ENCODE results near the gene FTO. TPM values are rescaled to one million over a fixed set of nuclear protein-coding genes. Genes with fewer than 3 reads are reported as not detected.
A peak's percentile ranks its signal among the peaks of the same experiment; 100 is the strongest.

Gene FTO
- total RNA-seq, 1 donor from 2014 or later: 97.8 TPM

GRCh38 chr16:53848950-53849349 lies 145.0 kb downstream of the FTO start:
- DNase-seq (ENCODE audit: low spot score in 2 of 2) (no peak), FAIRE-seq (no peak)

GRCh38 chr16:53849585-53849984 lies 145.6 kb downstream of the FTO start:
- FAIRE-seq (no peak), DNase-seq (ENCODE audit: low spot score in 2 of 2) (no peak)

DNA sequence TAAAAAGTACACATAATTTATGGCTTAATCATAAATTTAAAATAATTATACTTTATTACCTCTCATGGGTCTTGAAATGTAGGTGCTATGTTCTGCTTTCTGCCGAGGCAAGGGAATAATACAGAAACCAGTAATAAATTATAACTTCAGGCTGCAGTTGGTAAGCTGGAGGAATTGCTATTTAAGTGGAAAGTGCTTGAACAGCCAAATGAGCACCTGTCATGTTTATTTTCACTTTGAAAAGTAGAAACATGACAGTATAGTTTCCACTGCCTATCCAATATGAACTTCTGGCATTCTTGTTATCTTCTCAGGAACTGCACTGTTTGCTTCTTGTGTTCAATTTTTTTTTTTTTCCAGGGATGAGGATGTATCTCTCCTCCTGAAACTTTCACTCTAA lies 146.0 kb downstream of the FTO start:
- DNase-seq (ENCODE audit: low spot score in 2 of 2) (no peak), FAIRE-seq (no peak)

DNA sequence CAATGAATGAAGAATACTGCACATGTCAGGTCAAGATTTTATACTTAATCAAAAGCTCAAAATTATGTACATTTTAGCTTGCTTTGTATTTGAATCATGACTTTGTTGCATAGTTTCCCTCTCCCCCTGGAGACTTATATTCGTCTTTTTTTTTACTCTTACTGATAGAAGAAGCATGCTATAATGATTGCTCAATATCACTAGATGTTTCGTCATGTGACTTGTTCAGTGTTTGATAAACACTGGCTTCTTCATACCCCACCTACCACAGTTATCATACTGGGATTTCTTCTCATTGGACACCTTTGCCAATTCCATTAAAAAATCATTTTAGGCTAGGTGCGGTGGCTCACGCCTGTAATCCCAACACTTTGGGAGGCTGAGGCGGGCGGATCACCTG lies 148.7 kb downstream of the FTO start:
- FAIRE-seq (no peak), DNase-seq (ENCODE audit: low spot score in 2 of 2) (no peak)

- FAIRE-seq: no peak
- no peak for DNase-seq (ENCODE audit: low spot score in 2 of 2)
These were observed 151.1 kb downstream of the FTO start for GRCh38 chr16:53855056-53855455.

- FAIRE-seq (no peak), DNase-seq (ENCODE audit: low spot score in 2 of 2) (no peak)
These were observed 151.6 kb downstream of the FTO start for GRCh38 chr16:53855511-53855910.

- no peak for DNase-seq (ENCODE audit: low spot score in 2 of 2)
- no peak for FAIRE-seq
These were observed 156.1 kb downstream of the FTO start for GRCh38 chr16:53859995-53860540.

DNA sequence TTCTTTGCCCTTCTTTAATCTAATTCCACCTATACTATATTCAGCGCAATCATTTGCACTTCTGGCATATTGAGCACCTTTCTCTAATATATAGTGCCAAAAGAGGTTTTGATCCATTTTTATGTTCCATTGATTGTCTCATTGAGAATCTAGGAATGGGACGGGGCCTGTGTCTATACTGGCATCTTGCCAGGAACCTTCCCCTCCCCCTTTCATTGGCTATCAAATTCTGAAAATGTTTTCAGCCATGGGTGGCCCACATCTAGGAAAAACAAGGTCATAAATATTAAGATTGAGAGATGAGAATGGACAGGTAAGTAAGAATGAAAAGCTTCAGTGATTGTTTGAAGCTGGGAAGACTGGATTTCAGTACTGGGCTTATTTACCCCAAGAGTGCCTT lies 159.9 kb downstream of the FTO start:
- no peak for DNase-seq (ENCODE audit: low spot score in 2 of 2)

DNA sequence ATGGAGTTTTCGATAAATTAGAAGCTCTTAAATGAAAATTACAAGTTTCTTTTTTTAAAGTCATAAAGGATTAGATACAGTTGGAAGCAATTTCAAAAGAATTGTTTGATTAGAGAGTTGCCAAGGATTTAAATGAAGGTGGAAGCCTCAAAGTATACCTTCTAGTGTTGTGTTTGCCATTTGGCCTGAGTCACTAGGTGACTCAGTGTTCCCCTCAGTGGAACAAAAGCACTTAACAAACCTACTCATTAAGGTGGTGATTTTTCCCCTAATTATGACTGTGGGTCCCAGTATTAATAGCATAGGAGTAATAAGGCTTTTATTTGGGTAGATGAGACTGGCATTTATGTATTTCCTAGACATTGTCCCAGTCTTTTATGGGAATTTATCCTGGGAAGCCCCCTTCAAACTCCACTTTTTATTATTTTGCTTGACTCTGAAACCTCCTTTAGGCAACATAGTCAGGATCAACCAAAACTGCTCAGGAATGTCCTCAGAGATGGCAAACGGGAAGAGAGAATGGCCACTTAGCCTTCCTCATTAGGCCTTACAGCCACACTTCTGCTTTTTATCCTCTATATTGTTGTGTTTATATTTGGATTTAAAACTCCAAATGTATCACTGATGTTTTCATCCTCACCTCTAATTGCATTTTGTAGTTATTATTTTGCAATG lies 161.0 kb downstream of the FTO start:
- DNase-seq (ENCODE audit: low spot score in 2 of 2): no peak
- no peak for FAIRE-seq

More for the DNA sequence above, 159.9 kb downstream of the FTO start:
- FAIRE-seq: no peak

- peak in 1 of 2 donors; percentile 15 for DNase-seq (ENCODE audit: low spot score in 2 of 2)
- no peak for FAIRE-seq
These were observed 161.5 kb downstream of the FTO start for GRCh38 chr16:53865494-53865863.

- DNase-seq (ENCODE audit: low spot score in 2 of 2) (no peak), FAIRE-seq (no peak)
These were observed 162.6 kb downstream of the FTO start for GRCh38 chr16:53866520-53866919.

- FAIRE-seq (no peak), DNase-seq (ENCODE audit: low spot score in 2 of 2) (no peak)
These were observed 166.9 kb downstream of the FTO start for GRCh38 chr16:53870831-53871230.

DNA sequence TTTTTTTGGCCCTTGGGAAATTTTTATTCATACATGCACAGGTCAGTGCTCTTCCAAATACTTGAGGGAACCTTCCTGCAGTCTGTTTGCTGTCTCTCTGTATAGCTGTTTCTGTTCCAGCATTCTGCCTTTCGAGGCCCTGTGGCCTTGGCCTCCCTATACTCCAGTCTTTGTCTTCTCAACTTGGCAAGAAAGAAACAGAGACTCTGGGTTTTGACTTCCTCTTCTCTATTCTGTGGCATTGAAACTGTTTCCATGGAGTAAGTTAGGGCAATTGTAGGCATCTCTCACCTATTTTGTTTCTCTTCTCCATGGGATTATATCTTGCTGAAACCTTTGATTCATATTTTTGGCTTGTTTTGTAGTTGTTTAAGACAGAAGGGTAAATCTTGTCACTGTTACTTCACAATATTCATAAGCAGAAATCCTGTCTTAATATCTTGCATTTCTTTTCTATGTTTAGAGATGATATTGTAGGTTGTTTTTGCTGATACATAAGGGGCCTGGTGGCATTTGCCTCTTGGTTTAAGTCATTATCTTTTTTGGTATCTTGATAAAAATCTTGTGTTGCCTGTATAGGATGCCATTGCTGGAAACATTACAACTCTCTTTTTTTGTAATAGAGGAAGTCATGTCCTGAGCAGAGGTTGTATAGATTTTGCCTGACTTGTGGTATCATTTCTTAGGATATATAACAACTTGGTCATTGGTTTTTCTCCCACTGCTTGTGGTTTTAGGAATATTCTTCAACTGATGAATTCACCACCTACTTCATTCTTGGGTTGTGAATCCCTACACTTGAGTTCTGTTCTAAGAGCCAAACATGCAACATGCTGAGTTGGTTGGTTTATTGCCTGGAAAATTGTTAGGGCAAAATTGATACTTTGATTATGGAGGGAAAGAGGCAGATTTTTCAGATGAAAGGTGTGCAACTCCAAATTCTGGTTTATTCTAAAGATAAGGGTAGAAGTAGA lies 168.6 kb downstream of the FTO start:
- FAIRE-seq (no peak), DNase-seq (ENCODE audit: low spot score in 2 of 2) (no peak)

DNA sequence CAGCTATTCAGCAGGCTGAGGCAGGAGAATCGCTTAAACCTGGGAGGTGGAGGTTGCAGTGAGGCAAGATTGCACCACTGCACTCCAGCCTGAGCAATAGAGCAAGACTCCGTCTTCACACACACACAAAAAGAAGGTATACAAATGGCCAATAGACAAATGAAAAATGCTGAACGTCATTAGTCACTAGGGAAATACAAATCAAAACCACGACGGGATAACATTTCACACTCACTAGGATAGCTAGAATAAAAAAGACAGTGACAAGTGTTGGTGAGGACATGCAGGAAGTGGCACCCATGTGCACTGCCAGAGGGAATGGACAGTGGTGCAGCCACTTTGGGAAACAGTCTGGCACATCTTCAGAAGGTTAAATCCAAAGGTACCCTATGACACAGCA lies 172.9 kb downstream of the FTO start:
- no peak for DNase-seq (ENCODE audit: low spot score in 2 of 2)
- no peak for FAIRE-seq

- DNase-seq (ENCODE audit: low spot score in 2 of 2): no peak
- no peak for FAIRE-seq
These were observed 174.3 kb downstream of the FTO start for GRCh38 chr16:53878216-53878615.

- FAIRE-seq (no peak), DNase-seq (ENCODE audit: low spot score in 2 of 2) (no peak)
These were observed 177.4 kb downstream of the FTO start for GRCh38 chr16:53881371-53881770.

DNA sequence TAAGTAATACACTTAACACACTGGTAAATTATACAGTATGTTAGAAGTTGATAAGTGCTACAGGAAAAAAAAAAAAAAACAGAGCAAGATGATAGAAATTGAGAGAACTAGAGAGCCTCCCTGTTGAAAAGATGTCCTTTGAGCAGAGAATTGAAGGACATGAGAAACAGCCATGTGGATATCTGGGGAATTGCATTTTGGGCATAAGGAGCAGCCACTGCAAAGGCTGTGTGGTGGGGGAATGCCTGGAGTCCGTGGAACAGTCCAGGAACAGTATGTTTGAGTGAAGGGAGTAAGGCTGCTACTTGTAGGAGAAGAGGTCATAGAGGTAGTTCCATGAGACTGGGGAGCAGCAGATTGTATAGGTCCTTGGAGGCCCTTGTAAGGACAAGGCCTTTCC lies 178.4 kb downstream of the FTO start:
- no peak for FAIRE-seq

DNA sequence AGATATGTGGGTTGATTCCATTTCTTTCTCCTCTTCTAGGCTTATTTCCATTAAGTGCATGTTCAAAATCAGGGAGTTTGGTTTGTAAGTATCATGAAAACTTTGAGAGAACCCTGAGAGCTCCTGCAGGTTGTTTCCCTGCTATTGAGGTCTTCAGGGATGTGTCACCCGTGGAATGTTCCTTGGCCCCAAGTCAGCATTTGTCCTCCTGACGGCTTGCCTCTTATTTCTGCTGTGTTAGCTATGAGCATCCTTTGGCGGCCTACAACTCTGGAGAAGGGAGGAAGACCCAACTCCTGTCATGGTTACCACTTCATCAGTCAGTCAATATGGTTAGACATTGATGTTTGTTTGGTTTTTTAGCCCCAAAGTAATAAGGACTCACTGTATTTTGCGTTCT lies 180.8 kb downstream of the FTO start:
- FAIRE-seq: no peak
- no peak for DNase-seq (ENCODE audit: low spot score in 2 of 2)

More for the DNA sequence above, 178.4 kb downstream of the FTO start:
- no peak for DNase-seq (ENCODE audit: low spot score in 2 of 2)

DNA sequence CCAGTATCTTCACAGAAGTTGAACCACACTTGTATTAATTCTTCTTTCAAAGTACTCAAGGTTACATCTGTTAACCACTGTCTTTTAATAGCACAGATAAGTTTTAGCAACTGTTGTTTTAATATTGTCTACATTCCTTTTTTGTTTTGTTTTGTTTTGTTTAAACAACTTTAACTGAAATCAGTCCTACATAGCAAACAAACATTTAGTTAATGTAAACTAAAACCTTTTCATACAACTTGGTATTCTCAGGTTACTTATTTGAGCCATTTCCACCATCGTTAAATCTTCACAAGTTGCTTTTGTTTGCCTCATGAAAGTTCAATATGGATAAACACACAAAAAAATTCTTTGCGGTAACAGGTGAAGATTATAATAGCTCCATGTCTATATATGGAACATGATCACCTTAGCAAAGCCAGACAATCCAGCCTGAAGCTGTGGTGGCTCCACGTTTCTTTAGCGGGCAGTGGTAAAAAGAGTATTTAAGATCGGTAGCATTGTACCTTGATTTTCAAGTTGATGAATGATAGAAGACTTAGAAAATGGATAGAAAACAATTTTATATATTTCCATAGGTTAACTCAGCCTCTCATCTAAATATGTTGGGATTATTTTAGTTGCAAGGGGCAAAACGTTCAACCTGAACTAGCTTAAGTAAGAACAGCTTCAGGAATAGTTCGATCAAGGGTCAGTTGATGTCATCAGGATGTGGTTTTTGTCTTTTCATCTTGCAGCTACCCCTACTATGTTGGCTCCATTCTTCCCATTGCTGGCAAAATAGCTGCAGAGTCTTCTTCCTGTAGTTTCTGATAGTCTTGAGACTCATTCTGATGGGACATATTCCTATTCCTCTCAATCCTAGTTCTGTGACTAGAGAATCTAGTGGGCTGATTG lies 182.8 kb downstream of the FTO start:
- no peak for DNase-seq (ENCODE audit: low spot score in 2 of 2)
- FAIRE-seq: no peak

- FAIRE-seq (no peak), DNase-seq (ENCODE audit: low spot score in 2 of 2) (no peak)
These were observed 184.3 kb downstream of the FTO start for GRCh38 chr16:53888222-53888621.
